Activated CD8-positive, alpha-beta T cell treated with anti-CD3 and anti-CD28 coated beads for 36 hours (primary cell): ENCODE measurements around the gene PIGS. TPM values are rescaled to one million over a fixed set of nuclear protein-coding genes. Genes with fewer than 3 reads are reported as not detected.

Experiments used
- ATAC-seq: fragments of 200-7000 bp; cut with Tn5 transposase; one replicate; pipeline ENCODE4 v1.10.0; 2021; ENCODE audit warnings: mild to moderate bottlenecking, moderate library complexity
- CTCF ChIA-PET: fragments of 350-600 bp; sonication (Branson Sonifier 250); formaldehyde crosslinking; loops from one replicate; lab custom pipeline; 2021; ENCODE audit warnings: antibody characterized with exemption; lab: Charles Lee
- POLR2A ChIA-PET: fragments of 350-600 bp; sonication (Branson Sonifier 250); formaldehyde crosslinking; loops from one replicate; lab custom pipeline; 2021; ENCODE audit warnings: antibody characterized with exemption; lab: Charles Lee
- DNase-seq: peaks from one replicate; pipeline ENCODE4 v3.0.0-alpha.2; 2020
- H3K27ac Mint-ChIP-seq: one replicate; pipeline ENCODE4 v1.8.0; 2021; ENCODE audit warnings: mild to moderate bottlenecking, mixed read lengths
- H3K27me3 Mint-ChIP-seq: one replicate; pipeline ENCODE4 v1.8.0; 2021; ENCODE audit warnings: mixed read lengths
- H3K36me3 Mint-ChIP-seq: one replicate; pipeline ENCODE4 v1.8.0; 2021; ENCODE audit warnings: low read depth, mixed read lengths
- H3K4me1 Mint-ChIP-seq: one replicate; pipeline ENCODE4 v1.8.0; 2021; ENCODE audit warnings: low read depth, mixed read lengths
- H3K4me3 Mint-ChIP-seq: one replicate; pipeline ENCODE4 v1.8.0; 2021; ENCODE audit warnings: mild to moderate bottlenecking, moderate library complexity, mixed read lengths
- H3K9me3 Mint-ChIP-seq: one replicate; pipeline ENCODE4 v1.8.0; 2021; ENCODE audit warnings: mixed read lengths
- intact Hi-C: fragments of 100-400 bp; cut with micrococcal nuclease; formaldehyde crosslinking; loops from one replicate; pipeline ENCODE4 v1.10.0; 2022
- total RNA-seq, 2 experiments: library from RNA; stranded (reverse); gene quantifications; one replicate each; pipeline ENCODE4 v1.2.3, GENCODE V29; 2021
- TF ChIP-seq, protein P1 (sequence below): fragments of 200-600 bp; IDR thresholded peaks from one replicate; pipeline ENCODE4 v1.8.0; 2022; ENCODE audit warnings: antibody characterized with exemption, mild to moderate bottlenecking

PIGS gene
- total RNA-seq, 2 experiments from 2014 or later, result 33.8 to 36.9 TPM

DNA sequence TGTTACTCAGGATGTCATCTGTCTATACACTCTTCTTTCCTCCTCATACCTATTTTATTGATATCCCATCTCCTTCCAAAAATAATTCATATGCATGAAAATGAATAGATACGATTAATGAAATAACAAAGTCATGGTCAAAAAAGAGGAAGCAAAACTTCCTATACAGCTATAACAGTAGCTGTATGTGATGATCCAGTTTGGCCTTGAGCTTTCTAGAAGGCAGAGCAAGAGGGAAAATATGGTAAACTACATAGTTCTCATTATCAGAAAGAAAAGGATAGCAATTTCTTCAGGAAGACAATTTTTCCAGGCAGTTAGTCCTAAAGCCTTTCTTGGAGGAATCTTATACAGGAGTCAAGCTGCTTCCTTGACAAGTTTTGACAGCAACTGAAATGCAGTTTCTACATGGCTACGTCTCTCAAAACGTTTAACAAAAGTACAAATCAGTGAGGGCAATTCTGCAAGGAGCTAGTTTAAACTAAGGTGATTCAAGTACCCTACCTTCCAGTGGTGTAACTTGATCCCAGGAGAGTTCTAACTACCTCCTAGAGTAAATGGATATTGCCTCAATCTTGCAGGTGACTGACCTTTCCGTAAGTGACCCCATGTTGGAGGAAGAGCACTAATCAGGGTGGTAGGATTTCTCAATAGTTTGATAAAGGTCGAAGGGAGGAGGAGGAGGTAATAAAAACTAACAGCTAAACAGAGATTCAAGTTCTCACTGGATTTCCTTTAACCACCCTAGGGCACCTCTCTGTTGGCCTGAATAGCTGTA lies 26.5 kb upstream of the PIGS start:
- Mint-ChIP-seq H3K4me3 (peak overlapping the region; percentile 88), H3K27me3 (no peaks in the 10 kb centered on the region), H3K36me3 (peaks cover 25% of the 10 kb centered on the region), H3K9me3 (no peaks in the 10 kb centered on the region), H3K4me1 (peaks cover 17% of the 10 kb centered on the region), H3K27ac (peak overlapping the region; percentile 91)
- DNase-seq (no peak), ATAC-seq (no peak)
- intact Hi-C loops, result no loop called here
- CTCF ChIA-PET, result interaction anchor here (1.0 to 2.7 kb wide), 7 partner anchors 15 to 49 kb away, joined by 3 to 7 read pairs (median 4); partner anchors contain the start of gene ALDOC
- POLR2A ChIA-PET, result interaction anchor here (0.6 to 6.0 kb wide), 14 partner anchors 8 to 127 kb away, joined by 3 to 58 read pairs (median 4); partner anchors contain the start of genes ALDOC, BLTP2, RPL23A and SDF2
- TF ChIP-seq, protein P1, sequence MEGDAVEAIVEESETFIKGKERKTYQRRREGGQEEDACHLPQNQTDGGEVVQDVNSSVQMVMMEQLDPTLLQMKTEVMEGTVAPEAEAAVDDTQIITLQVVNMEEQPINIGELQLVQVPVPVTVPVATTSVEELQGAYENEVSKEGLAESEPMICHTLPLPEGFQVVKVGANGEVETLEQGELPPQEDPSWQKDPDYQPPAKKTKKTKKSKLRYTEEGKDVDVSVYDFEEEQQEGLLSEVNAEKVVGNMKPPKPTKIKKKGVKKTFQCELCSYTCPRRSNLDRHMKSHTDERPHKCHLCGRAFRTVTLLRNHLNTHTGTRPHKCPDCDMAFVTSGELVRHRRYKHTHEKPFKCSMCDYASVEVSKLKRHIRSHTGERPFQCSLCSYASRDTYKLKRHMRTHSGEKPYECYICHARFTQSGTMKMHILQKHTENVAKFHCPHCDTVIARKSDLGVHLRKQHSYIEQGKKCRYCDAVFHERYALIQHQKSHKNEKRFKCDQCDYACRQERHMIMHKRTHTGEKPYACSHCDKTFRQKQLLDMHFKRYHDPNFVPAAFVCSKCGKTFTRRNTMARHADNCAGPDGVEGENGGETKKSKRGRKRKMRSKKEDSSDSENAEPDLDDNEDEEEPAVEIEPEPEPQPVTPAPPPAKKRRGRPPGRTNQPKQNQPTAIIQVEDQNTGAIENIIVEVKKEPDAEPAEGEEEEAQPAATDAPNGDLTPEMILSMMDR, result no peak

DNA sequence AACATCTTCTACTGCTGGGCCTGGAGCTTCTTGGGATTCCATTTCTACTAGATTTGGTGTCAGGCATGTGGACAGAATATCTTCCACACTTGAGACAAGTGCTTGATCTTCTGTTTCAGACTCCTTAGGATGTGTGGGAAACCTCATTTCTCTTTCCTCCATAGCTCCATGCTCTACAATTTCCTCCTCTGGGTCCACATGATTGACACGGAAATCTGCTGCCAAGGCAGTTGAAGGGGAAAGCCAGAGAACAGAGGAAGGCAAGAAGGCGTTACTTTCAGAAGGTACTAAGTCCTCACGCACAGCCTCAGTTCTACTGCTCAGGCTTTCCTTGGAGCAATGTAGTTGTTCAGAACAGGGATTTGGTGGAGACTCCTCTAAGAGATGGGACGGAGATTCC lies 20.9 kb upstream of the PIGS start:
- Mint-ChIP-seq H3K9me3 (no peaks in the 10 kb centered on the region), H3K4me3 (no peak overlapping the region), H3K36me3 (peaks cover 42% of the 10 kb centered on the region), H3K4me1 (peaks cover under 1% of the 10 kb centered on the region), H3K27me3 (no peaks in the 10 kb centered on the region), H3K27ac (no peak overlapping the region)
- no peak for ATAC-seq
- intact Hi-C loops, result no loop called here
- CTCF ChIA-PET, result interaction anchor here (0.9 to 1.9 kb wide), 3 partner anchors 13 to 44 kb away, joined by 3 to 7 read pairs (median 6); no protein-coding TSS in a partner anchor
- DNase-seq, result no peak
- POLR2A ChIA-PET, result interaction anchor here (0.7 to 1.6 kb wide), 4 partner anchors 13 to 26 kb away, joined by 3 to 6 read pairs (median 4); partner anchors contain the start of gene PIGS
- TF ChIP-seq, protein P1, result no peak

DNA sequence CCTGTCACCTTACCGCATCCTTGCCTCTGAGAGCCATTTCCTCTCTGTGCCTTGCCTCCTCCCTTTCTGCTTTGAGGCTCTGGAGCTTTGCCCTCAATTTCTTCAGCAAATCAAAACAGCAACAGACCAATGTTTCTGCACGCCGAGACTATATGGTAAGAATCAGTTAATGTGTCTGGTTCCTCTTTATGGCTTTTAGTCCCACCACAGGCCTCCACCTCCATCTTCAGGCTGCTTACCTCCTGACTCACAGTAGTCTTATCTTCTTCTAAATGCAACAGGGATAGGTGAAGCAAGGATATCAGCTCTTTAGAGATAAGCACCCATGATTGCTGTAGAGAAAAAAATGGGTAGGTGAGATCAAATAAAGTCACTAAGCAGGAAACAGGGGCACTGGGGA lies 14.5 kb upstream of the PIGS start:
- H3K9me3 Mint-ChIP-seq, result no peaks in the 10 kb centered on the region
- TF ChIP-seq, protein P1, result no peak

DNA sequence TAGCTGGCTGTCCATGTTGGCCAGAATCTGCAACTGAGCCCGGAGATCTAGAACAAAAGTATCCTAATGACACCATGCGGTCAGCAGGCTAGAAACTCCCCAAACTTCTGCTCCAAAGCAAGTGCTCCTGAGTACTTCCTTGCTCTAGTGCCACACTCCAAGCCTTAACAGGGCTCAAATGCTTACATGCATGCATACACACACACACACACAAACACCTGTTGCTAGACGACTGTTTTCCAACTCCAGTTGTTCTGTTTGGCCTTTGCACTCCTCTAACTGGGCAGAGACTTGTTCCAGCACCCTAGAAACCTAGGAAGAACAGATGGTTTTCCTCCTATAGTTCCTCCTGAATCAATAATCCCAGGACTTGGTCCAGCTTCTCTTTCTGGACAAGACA lies 13.1 kb upstream of the PIGS start:
- intact Hi-C loops, result no loop called here
- Mint-ChIP-seq H3K27me3 (no peaks in the 10 kb centered on the region), H3K27ac (no peak overlapping the region), H3K9me3 (no peaks in the 10 kb centered on the region), H3K4me1 (peaks cover 13% of the 10 kb centered on the region), H3K4me3 (no peak overlapping the region), H3K36me3 (peaks cover 36% of the 10 kb centered on the region)
- ChIA-PET CTCF (no interaction called here), POLR2A (interaction anchor here (0.6 to 1.9 kb wide), 4 partner anchors 9 to 40 kb away, joined by 3 to 8 read pairs (median 4); no protein-coding TSS in a partner anchor)
- no peak for ATAC-seq
- TF ChIP-seq, protein P1, result no peak
- DNase-seq, result no peak

More for the DNA sequence above, 14.5 kb upstream of the PIGS start:
- Mint-ChIP-seq H3K27me3 (no peaks in the 10 kb centered on the region), H3K4me3 (no peak overlapping the region), H3K4me1 (no peaks in the 10 kb centered on the region), H3K36me3 (peaks cover 28% of the 10 kb centered on the region), H3K27ac (no peak overlapping the region)
- ChIA-PET POLR2A (interaction anchor here (0.6 to 1.4 kb wide), 2 partner anchors 12 to 305 kb away, joined by 3 to 4 read pairs; no protein-coding TSS in a partner anchor), CTCF (interaction anchor here (0.9 kb wide), 1 partner anchor 11 kb away, joined by 4 read pairs; no protein-coding TSS in a partner anchor)
- intact Hi-C loops, result no loop called here
- DNase-seq (no peak), ATAC-seq (no peak)
